Esophagus muscularis mucosa (tissue), 4 donors: Measurements from ENCODE around the gene EPSTI1. TPM values are rescaled to one million over a fixed set of nuclear protein-coding genes. Genes with fewer than 3 reads are reported as not detected.

Experiments used
- DNase-seq: peaks from one replicate; pipeline ENCODE4 v3.0.0-alpha.2; 2017; ENCODE audit errors: extremely low spot score
- H3K27ac ChIP-seq, 4 donors: fragments of 200-600 bp; sonication (generic); replicated peaks in 1 of 4; 1 replicate in 3 of 4; 2 replicates in 1 of 4; pipeline ENCODE4 v1.5.1; 2016 to 2019; ENCODE audit warnings: mild to moderate bottlenecking in 1 of 4
- H3K27me3 ChIP-seq, 4 donors: fragments of 200-600 bp; sonication (generic); one replicate each; pipeline versions ENCODE4 v1.5.1 to v1.6.0; 2016 to 2019
- H3K36me3 ChIP-seq, 4 donors: fragments of 200-600 bp; sonication (generic); one replicate each; pipeline ENCODE4 v1.5.1; 2016 to 2019
- H3K4me1 ChIP-seq, 4 donors: fragments of 200-600 bp; sonication (generic); one replicate each; pipeline ENCODE4 v1.5.1; 2016 to 2019
- H3K4me3 ChIP-seq, 4 donors: fragments of 200-600 bp; sonication (generic); 1 replicate in 2 of 4; 2 replicates in 2 of 4; pipeline ENCODE4 v1.5.1; 2016 to 2019; ENCODE audit warnings: mild to moderate bottlenecking in 4 of 4, moderate library complexity in 1 of 4
- H3K9me3 ChIP-seq, 4 donors: fragments of 200-600 bp; sonication (generic); 1 replicate in 3 of 4; 2 replicates in 1 of 4; pipeline ENCODE4 v1.5.1; 2016 to 2019
- CTCF ChIP-seq, 3 experiments: fragments of 200-600 bp in 2 of 3; fragments of 450-650 bp in 1 of 3; sonication (generic) in 2 of 3; IDR thresholded peaks; one replicate each; pipeline ENCODE4 v1.5.1; 2017 to 2019; ENCODE audit warnings: antibody characterized with exemption in 3 of 3, mild to moderate bottlenecking in 2 of 3, moderate library complexity in 1 of 3
- EP300 ChIP-seq: sonication (generic); formaldehyde crosslinking; IDR thresholded peaks from one replicate; pipeline ENCODE4 v1.6.1; 2017; ENCODE audit warnings: antibody characterized with exemption
- POLR2A ChIP-seq: fragments of 450-650 bp; IDR thresholded peaks from one replicate; pipeline ENCODE4 v1.6.1; 2017; ENCODE audit warnings: antibody characterized with exemption, moderate library complexity, mild to moderate bottlenecking, low read depth
- POLR2AphosphoS5 ChIP-seq, 2 donors: sonication (generic); formaldehyde crosslinking; IDR thresholded peaks; one replicate each; pipeline ENCODE4 v1.6.1; 2017; ENCODE audit warnings: antibody characterized with exemption in 2 of 2
- WGBS: methylation state at CpG from one replicate; pipeline ENCODE4 v1.1.5; 2018; 5-methylcytosine and 5-hydroxymethylcytosine counted together
- intact Hi-C: fragments of 100-400 bp; cut with DNase I; formaldehyde crosslinking; loops from one replicate; pipeline ENCODE4 v1.15.1; 2023
- total RNA-seq, 4 donors: library from RNA; depleted of rRNA; stranded (reverse); fragments of >200 nt; gene quantifications; one replicate each; pipeline versions ENCODE4 v1.1.0 to v1.2.1, GENCODE V29; 2016

EPSTI1 gene
- total RNA-seq, 4 donors from 2014 or later = 4.6 to 16.3 (median 9.6) TPM

- WGBS = 93% methylated on average over 4 of the region's 4 CpGs
- no peak for TF ChIP-seq CTCF (IDR thresholded peaks at IDR 0.05)
- TF ChIP-seq POLR2A = no peak
- no peak for TF ChIP-seq EP300
- no peak for TF ChIP-seq POLR2AphosphoS5 (IDR thresholded peaks at IDR 0.05)
- intact Hi-C loops = no loop called here
- H3K27ac ChIP-seq = no peak overlapping the region
- no peaks in the 10 kb centered on the region for H3K27me3 ChIP-seq
- H3K36me3 ChIP-seq = no peaks in the 10 kb centered on the region
- H3K4me1 ChIP-seq = no peaks in the 10 kb centered on the region
- no peak overlapping the region for H3K4me3 ChIP-seq
- no peaks in the 10 kb centered on the region for H3K9me3 ChIP-seq
- no peak for DNase-seq
Observed at GRCh38 chr13:42906257-42906656, 85.8 kb downstream of the EPSTI1 start.

- no peaks in the 10 kb centered on the region for H3K9me3 ChIP-seq
- H3K4me3 ChIP-seq = no peak overlapping the region
- H3K4me1 ChIP-seq = no peaks in the 10 kb centered on the region
- no peaks in the 10 kb centered on the region for H3K36me3 ChIP-seq
- no peaks in the 10 kb centered on the region for H3K27me3 ChIP-seq
- no peak overlapping the region for H3K27ac ChIP-seq
- intact Hi-C loops = no loop called here
- no peak for DNase-seq
- WGBS = 83% methylated on average over 2 of the region's 2 CpGs
- TF ChIP-seq POLR2AphosphoS5 (IDR thresholded peaks at IDR 0.05) = no peak
- TF ChIP-seq POLR2A = no peak
- no peak for TF ChIP-seq CTCF (IDR thresholded peaks at IDR 0.05)
- no peak for TF ChIP-seq EP300
Observed at GRCh38 chr13:42905579-42905978, 86.5 kb downstream of the EPSTI1 start.

GRCh38 chr13:42899266-42899665 is 92.8 kb downstream of the EPSTI1 start:
- 86% methylated on average over 3 of the region's 3 CpGs for whole genome bisulfite sequencing
- Histone ChIP-seq H3K36me3 (peaks cover 0 to 12% (median 2%) of the 10 kb centered on the region in 4 donors), H3K27ac (no peak overlapping the region), H3K4me1 (peaks cover 7 to 16% (median 9%) of the 10 kb centered on the region in 4 donors), H3K27me3 (no peaks in the 10 kb centered on the region), H3K4me3 (no peak overlapping the region), H3K9me3 (no peaks in the 10 kb centered on the region)
- intact Hi-C loops = no loop called here
- DNase-seq = no peak
- TF ChIP-seq POLR2A (no peak), EP300 (no peak), POLR2AphosphoS5 (IDR thresholded peaks at IDR 0.05) (no peak), CTCF (IDR thresholded peaks at IDR 0.05) (no peak)

- Histone ChIP-seq H3K27me3 (no peaks in the 10 kb centered on the region), H3K4me3 (no peak overlapping the region), H3K36me3 (peaks cover 0 to 12% (median 2%) of the 10 kb centered on the region in 4 donors), H3K27ac (no peak overlapping the region), H3K4me1 (peaks cover 7 to 17% (median 14%) of the 10 kb centered on the region in 4 donors), H3K9me3 (no peaks in the 10 kb centered on the region)
- TF ChIP-seq CTCF (IDR thresholded peaks at IDR 0.05) (no peak), POLR2A (no peak), POLR2AphosphoS5 (IDR thresholded peaks at IDR 0.05) (no peak), EP300 (no peak)
- intact Hi-C loops = no loop called here
- DNase-seq = no peak
- 100% methylated on average over 3 of the region's 3 CpGs for WGBS
Observed at GRCh38 chr13:42895776-42896175, 96.3 kb downstream of the EPSTI1 start.

- no peaks in the 10 kb centered on the region for H3K9me3 ChIP-seq
- H3K27ac ChIP-seq = no peak overlapping the region
- WGBS = 17% methylated on average over 4 of the region's 4 CpGs
- peaks cover 7 to 17% (median 14%) of the 10 kb centered on the region in 4 donors for H3K4me1 ChIP-seq
- H3K36me3 ChIP-seq = peaks cover 0 to 11% (median 2%) of the 10 kb centered on the region in 4 donors
- H3K27me3 ChIP-seq = no peaks in the 10 kb centered on the region
- intact Hi-C loops = no loop called here
- TF ChIP-seq POLR2A (no peak), EP300 (no peak), CTCF (IDR thresholded peaks at IDR 0.05) (no peak), POLR2AphosphoS5 (IDR thresholded peaks at IDR 0.05) (no peak)
- no peak overlapping the region for H3K4me3 ChIP-seq
- DNase-seq = no peak
Observed at GRCh38 chr13:42894765-42895243, 97.2 kb downstream of the EPSTI1 start.
